ENCODE measurements around the gene OR4D2.

Gene OR4D2

GRCh38 chr17:58195518-58196123 lies 28.8 kb downstream of the OR4D2 start (continued):
- TF ChIP-seq, protein P1, sequence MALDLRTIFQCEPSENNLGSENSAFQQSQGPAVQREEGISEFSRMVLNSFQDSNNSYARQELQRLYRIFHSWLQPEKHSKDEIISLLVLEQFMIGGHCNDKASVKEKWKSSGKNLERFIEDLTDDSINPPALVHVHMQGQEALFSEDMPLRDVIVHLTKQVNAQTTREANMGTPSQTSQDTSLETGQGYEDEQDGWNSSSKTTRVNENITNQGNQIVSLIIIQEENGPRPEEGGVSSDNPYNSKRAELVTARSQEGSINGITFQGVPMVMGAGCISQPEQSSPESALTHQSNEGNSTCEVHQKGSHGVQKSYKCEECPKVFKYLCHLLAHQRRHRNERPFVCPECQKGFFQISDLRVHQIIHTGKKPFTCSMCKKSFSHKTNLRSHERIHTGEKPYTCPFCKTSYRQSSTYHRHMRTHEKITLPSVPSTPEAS (tag by site-specific recombination; IDR thresholded peaks at IDR 0.05) = peak; percentile 74
- TF ChIP-seq TRIM28 (IDR thresholded peaks at IDR 0.05; ENCODE audit: borderline replicate concordance, low read length) (no peak), SETDB1 (IDR thresholded peaks at IDR 0.05; ENCODE audit: insufficient read length, low read length) (no peak), IKZF3 (tag by site-specific recombination; IDR thresholded peaks at IDR 0.05) (no peak), GLIS2 (tag by site-specific recombination; IDR thresholded peaks at IDR 0.05) (no peak), ZNF449 (tag by site-specific recombination; IDR thresholded peaks at IDR 0.05) (no peak), KLF17 (tag by site-specific recombination; IDR thresholded peaks at IDR 0.05) (no peak), ZNF133 (tag by site-specific recombination; IDR thresholded peaks at IDR 0.05) (0 out of 2 replicates have a peak, but pooled peaks have one; percentile 19), SCRT1 (tag by site-specific recombination; IDR thresholded peaks at IDR 0.05; ENCODE audit: borderline replicate concordance) (no peak), ZBTB17 (tag by site-specific recombination; IDR thresholded peaks at IDR 0.05) (0 out of 2 replicates have a peak, but pooled peaks have one; percentile 14), ZNF677 (tag by site-specific recombination; IDR thresholded peaks at IDR 0.05) (no peak), ZNF184 (tag by site-specific recombination; IDR thresholded peaks at IDR 0.05) (no peak), ELK4 (IDR thresholded peaks at IDR 0.05; ENCODE audit: borderline replicate concordance, low read depth, low read length) (no peak), ZNF366 (tag by site-specific recombination; conservative IDR thresholded peaks at IDR 0.05) (peak; percentile 95), ZBTB8A (tag by site-specific recombination; IDR thresholded peaks at IDR 0.05) (no peak), ZNF692 (tag by site-specific recombination; IDR thresholded peaks at IDR 0.05) (0 out of 2 replicates have a peak, but pooled peaks have one; percentile 18), ZNF324 (tag by site-specific recombination; IDR thresholded peaks at IDR 0.05) (no peak), ZNF624 (tag by site-specific recombination; IDR thresholded peaks at IDR 0.05) (no peak), GLI4 (tag by site-specific recombination; IDR thresholded peaks at IDR 0.05) (no peak), ZBTB49 (tag by site-specific recombination; IDR thresholded peaks at IDR 0.05; ENCODE audit: low read depth) (no peak)
- TF ChIP-seq, protein P2, sequence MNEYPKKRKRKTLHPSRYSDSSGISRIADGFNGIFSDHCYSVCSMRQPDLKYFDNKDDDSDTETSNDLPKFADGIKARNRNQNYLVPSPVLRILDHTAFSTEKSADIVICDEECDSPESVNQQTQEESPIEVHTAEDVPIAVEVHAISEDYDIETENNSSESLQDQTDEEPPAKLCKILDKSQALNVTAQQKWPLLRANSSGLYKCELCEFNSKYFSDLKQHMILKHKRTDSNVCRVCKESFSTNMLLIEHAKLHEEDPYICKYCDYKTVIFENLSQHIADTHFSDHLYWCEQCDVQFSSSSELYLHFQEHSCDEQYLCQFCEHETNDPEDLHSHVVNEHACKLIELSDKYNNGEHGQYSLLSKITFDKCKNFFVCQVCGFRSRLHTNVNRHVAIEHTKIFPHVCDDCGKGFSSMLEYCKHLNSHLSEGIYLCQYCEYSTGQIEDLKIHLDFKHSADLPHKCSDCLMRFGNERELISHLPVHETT (tag by site-specific recombination; IDR thresholded peaks at IDR 0.05) = no peak

Data from HEK293 (cell line).